NB4 (cell line): ENCODE data around the gene TTC4.

Experiments used
- MYC ChIP-seq: IDR thresholded peaks from 2 replicates; pipeline ENCODE4 v1.6.1; 2011; ENCODE audit warnings: low read depth, low read length
- POLR2A ChIP-seq: IDR thresholded peaks from 2 replicates; pipeline ENCODE4 v1.6.1; 2011; ENCODE audit warnings: mild to moderate bottlenecking; ENCODE audit not compliant: insufficient read length; ENCODE audit errors: extremely low read depth
- TF ChIP-seq, protein P1 (sequence below): IDR thresholded peaks from one replicate; pipeline ENCODE4 v1.5.1; 2012; ENCODE audit warnings: low read depth, low read length

DNA sequence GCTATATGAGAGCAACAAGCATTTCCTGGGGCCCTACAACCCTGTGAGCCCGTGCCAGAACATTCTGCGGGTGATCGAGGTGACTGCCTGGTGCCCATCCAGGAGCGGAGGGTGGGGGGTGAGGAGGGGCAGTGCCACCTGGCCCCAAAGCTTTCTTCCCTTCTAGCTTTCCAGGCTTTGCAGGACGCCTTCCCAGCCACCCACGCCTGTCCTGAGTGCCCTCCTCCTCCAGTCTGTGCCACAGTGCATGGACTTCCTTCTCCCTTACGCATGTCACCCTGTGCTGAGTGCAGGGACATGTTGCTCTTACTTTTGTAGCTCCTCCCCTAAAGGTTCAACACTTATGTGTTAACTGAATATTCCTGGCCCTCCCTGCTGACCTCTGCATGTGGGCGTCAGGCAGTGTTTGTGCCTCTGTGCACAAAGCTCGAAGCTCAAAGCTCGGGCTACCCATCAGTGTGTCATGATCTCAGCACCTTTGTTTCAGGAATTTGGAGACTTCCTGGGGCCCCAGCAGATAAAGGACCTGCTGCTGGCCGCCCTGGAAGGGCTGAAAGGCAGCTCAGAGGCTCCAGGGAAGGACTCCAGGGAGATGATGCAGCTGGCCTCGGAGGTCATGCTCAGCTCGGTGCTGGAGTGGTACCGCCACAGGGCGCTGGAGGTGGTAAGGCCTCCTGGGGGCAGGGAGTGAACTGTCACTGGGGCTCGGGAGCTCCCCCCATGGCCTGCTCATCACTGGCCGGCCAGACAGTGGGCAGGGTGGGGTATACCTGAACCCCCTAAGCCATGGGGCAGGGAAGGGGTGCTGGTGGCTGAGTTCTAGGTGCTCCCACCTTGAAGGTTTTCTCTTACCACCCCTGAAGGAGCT, 36.7 kb upstream of the TTC4 start:
- TF ChIP-seq, protein P1, sequence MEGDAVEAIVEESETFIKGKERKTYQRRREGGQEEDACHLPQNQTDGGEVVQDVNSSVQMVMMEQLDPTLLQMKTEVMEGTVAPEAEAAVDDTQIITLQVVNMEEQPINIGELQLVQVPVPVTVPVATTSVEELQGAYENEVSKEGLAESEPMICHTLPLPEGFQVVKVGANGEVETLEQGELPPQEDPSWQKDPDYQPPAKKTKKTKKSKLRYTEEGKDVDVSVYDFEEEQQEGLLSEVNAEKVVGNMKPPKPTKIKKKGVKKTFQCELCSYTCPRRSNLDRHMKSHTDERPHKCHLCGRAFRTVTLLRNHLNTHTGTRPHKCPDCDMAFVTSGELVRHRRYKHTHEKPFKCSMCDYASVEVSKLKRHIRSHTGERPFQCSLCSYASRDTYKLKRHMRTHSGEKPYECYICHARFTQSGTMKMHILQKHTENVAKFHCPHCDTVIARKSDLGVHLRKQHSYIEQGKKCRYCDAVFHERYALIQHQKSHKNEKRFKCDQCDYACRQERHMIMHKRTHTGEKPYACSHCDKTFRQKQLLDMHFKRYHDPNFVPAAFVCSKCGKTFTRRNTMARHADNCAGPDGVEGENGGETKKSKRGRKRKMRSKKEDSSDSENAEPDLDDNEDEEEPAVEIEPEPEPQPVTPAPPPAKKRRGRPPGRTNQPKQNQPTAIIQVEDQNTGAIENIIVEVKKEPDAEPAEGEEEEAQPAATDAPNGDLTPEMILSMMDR, result no peak
- no peak for TF ChIP-seq POLR2A
- no peak for TF ChIP-seq MYC
